ENCODE measurements around the gene CELF2.

Gene CELF2

GRCh38 chr10:11091517-11092102 is 73.9 kb downstream of the CELF2 start:
- DNase-seq (ENCODE audit: insufficient read length, low spot score) (no peak), FAIRE-seq (no peak)

- FAIRE-seq, result no peak
- no peak for DNase-seq (ENCODE audit: insufficient read length, low spot score)
Observed at GRCh38 chr10:11093771-11094736, 76.4 kb downstream of the CELF2 start.

DNA sequence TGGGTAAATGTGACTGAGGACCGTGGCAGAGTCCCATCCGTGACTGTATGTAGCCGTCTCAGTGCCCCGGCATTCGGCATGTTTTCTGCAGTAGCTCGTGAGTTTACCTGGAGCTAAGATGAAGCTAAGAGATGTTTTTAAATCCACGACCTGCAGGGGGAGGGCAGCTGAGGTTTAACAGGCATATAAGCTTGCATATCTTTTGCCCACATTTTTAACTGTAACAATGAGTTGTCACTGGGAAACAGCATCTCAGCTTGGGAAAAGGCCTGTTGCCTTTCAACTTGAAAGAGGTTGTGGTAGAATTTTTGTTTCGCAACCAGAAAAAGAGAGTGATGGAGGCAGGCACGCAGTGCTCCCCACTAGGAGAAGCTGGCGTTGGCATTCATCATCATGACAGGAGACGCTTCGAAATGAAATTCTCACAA is 77.7 kb downstream of the CELF2 start:
- no peak for FAIRE-seq

DNA sequence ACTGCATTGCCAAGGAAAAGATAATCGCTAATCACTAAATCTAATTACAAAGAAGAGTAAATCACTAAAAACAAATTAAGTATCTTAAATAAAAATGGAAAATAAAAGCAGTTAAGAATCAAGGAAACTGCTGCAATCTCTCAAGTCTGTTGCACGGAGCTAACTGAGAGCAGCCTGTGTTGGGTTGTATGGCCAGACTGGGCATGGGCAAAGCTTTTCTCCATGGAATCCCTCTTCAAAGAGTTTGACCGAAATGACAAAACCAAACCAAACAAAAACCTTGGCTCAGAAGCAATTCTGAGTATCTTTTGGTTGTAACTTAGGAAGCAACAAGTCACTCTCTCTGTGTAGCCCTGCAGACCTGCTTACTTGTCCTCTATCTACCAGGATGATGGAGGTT is 78.8 kb downstream of the CELF2 start:
- DNase-seq (ENCODE audit: insufficient read length, low spot score), result no peak
- no peak for FAIRE-seq

More for the DNA sequence above, 77.7 kb downstream of the CELF2 start:
- DNase-seq (ENCODE audit: insufficient read length, low spot score), result no peak

DNA sequence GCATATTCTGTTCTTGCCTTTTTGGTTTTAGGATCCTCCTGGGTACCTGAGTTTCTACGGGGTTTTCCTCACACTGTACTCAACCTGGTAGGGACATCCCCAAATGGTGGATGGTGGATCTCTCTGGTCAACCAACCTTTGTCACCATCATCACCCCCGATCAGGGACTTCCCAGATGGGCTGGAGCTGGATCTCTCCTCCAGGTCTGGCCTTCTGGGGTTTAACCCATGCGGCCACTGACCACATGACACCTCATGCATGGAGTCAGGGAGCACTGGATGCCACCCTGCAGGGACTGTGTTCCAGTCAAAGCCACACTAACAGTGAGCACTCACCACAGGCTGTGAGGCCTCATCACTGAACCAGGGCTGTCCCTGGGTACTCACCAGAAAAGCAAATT is 80.0 kb downstream of the CELF2 start:
- DNase-seq (ENCODE audit: insufficient read length, low spot score) (no peak), FAIRE-seq (no peak)

GRCh38 chr10:11098666-11099065 is 81.0 kb downstream of the CELF2 start:
- FAIRE-seq, result no peak

GRCh38 chr10:11104772-11105675 is 87.4 kb downstream of the CELF2 start:
- DNase-seq (ENCODE audit: insufficient read length, low spot score) (no peak), FAIRE-seq (no peak)

More at GRCh38 chr10:11098666-11099065, 81.0 kb downstream of the CELF2 start:
- DNase-seq (ENCODE audit: insufficient read length, low spot score), result no peak

GRCh38 chr10:11105676-11106004 is 88.0 kb downstream of the CELF2 start:
- FAIRE-seq (no peak), DNase-seq (ENCODE audit: insufficient read length, low spot score) (no peak)

GRCh38 chr10:11106621-11107374 is 89.1 kb downstream of the CELF2 start:
- DNase-seq (ENCODE audit: insufficient read length, low spot score), result no peak
- no peak for FAIRE-seq

DNA sequence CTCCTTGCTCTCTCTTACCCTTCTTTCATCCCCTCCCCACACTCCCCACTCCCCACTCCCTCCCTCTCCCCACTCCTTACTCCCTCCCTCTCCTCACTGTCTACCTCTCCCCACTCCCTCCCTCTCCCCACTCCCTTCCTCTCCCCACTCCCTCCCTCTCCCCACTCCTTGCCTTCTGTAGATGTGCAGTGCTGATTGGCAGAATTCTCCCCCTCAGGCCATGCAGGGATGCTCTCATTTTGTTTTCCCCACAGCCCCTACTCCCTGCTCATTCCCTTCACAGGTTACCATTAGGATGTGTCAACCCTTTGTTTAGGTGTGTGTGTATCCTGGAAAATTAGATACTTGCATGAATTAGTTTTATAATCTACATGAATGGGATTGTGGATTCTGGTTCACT is 90.3 kb downstream of the CELF2 start:
- DNase-seq (ENCODE audit: insufficient read length, low spot score) (no peak), FAIRE-seq (no peak)

- no peak for DNase-seq (ENCODE audit: insufficient read length, low spot score)
- no peak for FAIRE-seq
Observed at GRCh38 chr10:11108356-11108755, 90.7 kb downstream of the CELF2 start.

DNA sequence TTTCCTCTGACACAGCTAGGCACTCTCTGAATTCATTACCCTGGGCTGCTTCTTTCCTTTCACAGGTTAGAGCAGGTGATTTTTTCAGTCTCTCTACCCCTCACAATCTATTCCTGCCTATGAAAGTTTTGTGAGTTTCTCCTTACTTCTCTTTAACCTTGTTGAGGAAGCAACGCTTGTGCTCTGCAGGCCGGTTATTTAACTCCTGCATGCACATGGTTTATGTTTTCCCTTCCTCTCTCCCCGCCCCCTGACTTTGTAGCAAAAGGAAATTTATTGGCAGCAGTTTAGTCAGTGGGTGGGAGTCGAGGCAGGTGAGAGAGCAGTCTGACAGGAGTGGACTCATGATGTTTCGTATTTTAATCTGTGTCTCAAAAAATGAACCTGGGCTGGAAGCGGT is 91.9 kb downstream of the CELF2 start:
- FAIRE-seq (no peak), DNase-seq (ENCODE audit: insufficient read length, low spot score) (no peak)

DNA sequence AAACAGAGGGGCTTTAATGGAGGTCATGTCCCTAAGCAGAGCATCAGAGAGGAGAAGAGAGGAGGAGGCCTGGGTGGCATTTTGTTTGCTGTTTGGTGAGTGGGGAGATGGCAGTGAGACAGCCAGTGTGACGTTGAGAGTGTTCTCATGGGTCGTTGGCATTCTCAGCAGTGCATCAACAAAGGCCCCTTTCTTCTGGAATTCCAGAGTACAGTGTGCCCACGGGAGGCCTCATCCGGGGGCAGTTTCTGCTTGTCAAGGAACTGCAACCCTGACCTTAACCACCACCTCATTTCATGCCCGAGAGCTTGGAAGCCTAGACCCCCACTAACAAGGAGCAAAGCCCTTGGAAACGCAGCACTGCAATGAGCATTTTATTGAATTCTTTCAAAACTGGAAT is 92.9 kb downstream of the CELF2 start:
- no peak for FAIRE-seq
- no peak for DNase-seq (ENCODE audit: insufficient read length, low spot score)

GRCh38 chr10:11111490-11111889 is 93.8 kb downstream of the CELF2 start:
- DNase-seq (ENCODE audit: insufficient read length, low spot score) (no peak), FAIRE-seq (no peak)

GRCh38 chr10:11112718-11113117 is 95.0 kb downstream of the CELF2 start:
- no peak for FAIRE-seq
- DNase-seq (ENCODE audit: insufficient read length, low spot score), result no peak

- no peak for FAIRE-seq
- DNase-seq (ENCODE audit: insufficient read length, low spot score), result no peak
Observed at GRCh38 chr10:11113156-11113555, 95.5 kb downstream of the CELF2 start.

DNA sequence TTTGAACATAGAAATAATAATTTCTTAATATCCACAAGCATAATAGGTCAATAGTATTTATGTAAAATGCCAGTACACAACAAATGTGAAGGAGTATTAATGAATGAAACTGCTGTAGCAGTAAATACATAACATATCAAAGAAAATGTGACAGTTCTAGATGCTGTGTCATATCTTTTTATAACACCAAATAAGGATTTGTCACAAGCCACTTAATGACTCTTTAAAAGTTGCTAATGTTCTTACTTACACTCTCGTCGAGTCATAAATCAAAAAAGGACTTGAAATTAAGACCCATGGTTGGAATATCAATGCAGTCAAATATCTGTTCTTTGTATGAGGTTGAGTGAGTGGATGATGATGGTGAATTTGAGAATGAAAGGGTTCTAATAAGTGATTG is 96.6 kb downstream of the CELF2 start:
- DNase-seq (ENCODE audit: insufficient read length, low spot score) (no peak), FAIRE-seq (no peak)

DNA sequence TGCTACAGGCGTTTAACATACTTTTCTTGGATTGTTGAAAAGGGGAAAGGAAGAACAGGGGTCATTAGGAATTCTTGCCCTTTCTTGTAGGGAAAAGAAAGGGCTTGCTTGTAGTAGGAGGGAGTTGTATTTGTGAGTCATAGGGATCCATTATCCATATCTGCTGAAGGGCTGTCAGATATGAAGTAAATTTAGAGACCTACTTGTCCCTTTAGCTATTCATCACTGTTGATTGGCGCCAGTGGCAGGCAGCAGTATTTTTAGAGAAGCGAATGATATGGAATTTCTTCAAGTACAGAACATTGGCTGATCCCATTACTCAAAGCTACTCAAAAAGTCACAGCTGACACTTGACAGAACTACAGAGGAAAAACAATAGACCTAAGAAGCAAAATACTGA is 97.7 kb downstream of the CELF2 start:
- FAIRE-seq (no peak), DNase-seq (ENCODE audit: insufficient read length, low spot score) (no peak)

DNA sequence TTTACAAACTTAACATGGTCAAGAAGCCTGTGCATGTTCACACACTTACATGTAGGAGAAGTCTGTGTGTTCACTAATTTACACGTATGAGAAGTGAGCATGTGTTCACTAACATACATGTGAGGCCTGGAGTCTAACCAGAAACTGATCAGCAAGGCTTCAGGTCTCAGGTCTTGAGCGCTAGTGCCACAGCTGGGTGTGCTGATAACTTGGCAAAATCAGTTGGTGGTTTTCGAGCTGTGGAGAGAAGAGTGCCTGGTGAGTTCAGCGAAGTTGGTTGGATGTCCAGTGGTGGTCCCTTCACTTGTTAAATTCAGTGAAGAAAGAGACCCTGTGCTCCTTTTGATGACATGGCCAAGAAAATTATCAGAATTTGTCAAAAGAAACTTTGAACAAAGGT is 98.7 kb downstream of the CELF2 start:
- no peak for DNase-seq (ENCODE audit: insufficient read length, low spot score)
- FAIRE-seq, result no peak

- DNase-seq (ENCODE audit: insufficient read length, low spot score) (no peak), FAIRE-seq (no peak)
Observed at GRCh38 chr10:11116817-11117216, 99.1 kb downstream of the CELF2 start.

All from HTR-8/SVneo (cell line).